HEK293 (cell line): ENCODE measurements around the gene FAM216A.

ENCODE experiments used
- BCL11B ChIP-seq: fragments of 450-650 bp; formaldehyde crosslinking; IDR thresholded peaks from 2 replicates; pipeline ENCODE4 v1.5.1; 2016; ENCODE audit warnings: low read depth, missing biosample characterization, missing genetic modification characterization
- HOXA7 ChIP-seq: sonication (generic); formaldehyde crosslinking; IDR thresholded peaks from 2 replicates; pipeline ENCODE4 v1.8.1; 2022; ENCODE audit warnings: missing genetic modification reagents, borderline replicate concordance
- HOXC10 ChIP-seq: sonication (generic); formaldehyde crosslinking; IDR thresholded peaks from 2 replicates; pipeline ENCODE4 v1.8.1; 2023; ENCODE audit warnings: mild to moderate bottlenecking, missing genetic modification reagents
- KLF16 ChIP-seq: fragments of 450-650 bp; formaldehyde crosslinking; IDR thresholded peaks from 2 replicates; pipeline ENCODE4 v1.5.1; 2017; ENCODE audit warnings: missing biosample characterization, missing genetic modification characterization
- MYNN ChIP-seq: fragments of 450-650 bp; formaldehyde crosslinking; IDR thresholded peaks from 2 replicates; pipeline ENCODE4 v1.5.1; 2016; ENCODE audit warnings: missing biosample characterization, missing genetic modification characterization, borderline replicate concordance
- PRDM1 ChIP-seq: fragments of 450-650 bp; formaldehyde crosslinking; IDR thresholded peaks from 2 replicates; pipeline ENCODE4; 2016; ENCODE audit warnings: missing biosample characterization, missing genetic modification characterization
- PRDM6 ChIP-seq: fragments of 450-650 bp; formaldehyde crosslinking; IDR thresholded peaks from 2 replicates; pipeline ENCODE4 v1.5.1; 2017; ENCODE audit warnings: missing biosample characterization, missing genetic modification characterization
- TRIM28 ChIP-seq: IDR thresholded peaks from 2 replicates; pipeline ENCODE4 v1.6.1; 2011; ENCODE audit warnings: low read length, control low read depth, borderline replicate concordance
- ZBTB20 ChIP-seq: fragments of 450-650 bp; formaldehyde crosslinking; IDR thresholded peaks from 2 replicates; pipeline ENCODE4 v1.5.1; 2016; ENCODE audit warnings: missing biosample characterization, missing genetic modification characterization
- ZBTB26 ChIP-seq: fragments of 450-650 bp; formaldehyde crosslinking; optimal IDR thresholded peaks from 2 replicates; pipeline ENCODE3; 2016; ENCODE audit warnings: missing biosample characterization, mild to moderate bottlenecking, missing genetic modification characterization
- ZBTB49 ChIP-seq: fragments of 450-650 bp; formaldehyde crosslinking; IDR thresholded peaks from 2 replicates; pipeline ENCODE4 v1.5.1; 2016; ENCODE audit warnings: missing biosample characterization, missing genetic modification characterization, low read depth
- ZFP41 ChIP-seq: fragments of 450-650 bp; formaldehyde crosslinking; IDR thresholded peaks from 2 replicates; pipeline ENCODE4 v1.5.1; 2016; ENCODE audit warnings: missing biosample characterization, missing genetic modification characterization, borderline replicate concordance
- ZNF132 ChIP-seq: fragments of 450-650 bp; formaldehyde crosslinking; IDR thresholded peaks from 2 replicates; pipeline ENCODE4 v1.5.1; 2017; ENCODE audit warnings: missing biosample characterization, missing genetic modification characterization, borderline replicate concordance
- ZNF157 ChIP-seq: fragments of 450-650 bp; formaldehyde crosslinking; IDR thresholded peaks from 2 replicates; pipeline ENCODE4 v1.5.1; 2016; ENCODE audit warnings: missing biosample characterization, missing genetic modification characterization
- ZNF23 ChIP-seq: fragments of 450-650 bp; formaldehyde crosslinking; IDR thresholded peaks from 2 replicates; pipeline ENCODE4 v1.5.1; 2016; ENCODE audit warnings: missing biosample characterization, missing genetic modification characterization, borderline replicate concordance
- ZNF248 ChIP-seq: fragments of 450-650 bp; formaldehyde crosslinking; IDR thresholded peaks from 2 replicates; pipeline ENCODE4 v1.5.1; 2017; ENCODE audit warnings: missing biosample characterization, missing genetic modification characterization
- ZNF266 ChIP-seq: fragments of 450-650 bp; formaldehyde crosslinking; IDR thresholded peaks from 2 replicates; pipeline ENCODE4 v1.5.1; 2016; ENCODE audit warnings: missing biosample characterization, missing genetic modification characterization, low read depth
- ZNF292 ChIP-seq: fragments of 450-650 bp; formaldehyde crosslinking; IDR thresholded peaks from 2 replicates; pipeline ENCODE4 v1.5.1; 2016; ENCODE audit warnings: low read depth, missing biosample characterization, missing genetic modification characterization, borderline replicate concordance
- ZNF354C ChIP-seq: fragments of 450-650 bp; formaldehyde crosslinking; IDR thresholded peaks from 2 replicates; pipeline ENCODE4 v1.5.1; 2016; ENCODE audit warnings: missing biosample characterization, missing genetic modification characterization, low read depth, borderline replicate concordance
- ZNF426 ChIP-seq: fragments of 450-650 bp; formaldehyde crosslinking; IDR thresholded peaks from 2 replicates; pipeline ENCODE4 v1.5.1; 2017; ENCODE audit warnings: missing biosample characterization, missing genetic modification characterization, mild to moderate bottlenecking, inconsistent platforms, moderate library complexity
- ZNF514 ChIP-seq: fragments of 450-650 bp; formaldehyde crosslinking; IDR thresholded peaks from 2 replicates; pipeline ENCODE4 v1.5.1; 2016; ENCODE audit warnings: missing biosample characterization, missing genetic modification characterization
- ZNF521 ChIP-seq: fragments of 450-650 bp; formaldehyde crosslinking; IDR thresholded peaks from 2 replicates; pipeline ENCODE4 v1.5.1; 2017; ENCODE audit warnings: missing biosample characterization, mild to moderate bottlenecking, missing genetic modification characterization
- ZNF548 ChIP-seq: fragments of 450-650 bp; formaldehyde crosslinking; IDR thresholded peaks from 2 replicates; pipeline ENCODE4 v1.5.1; 2016; ENCODE audit warnings: missing biosample characterization, missing genetic modification characterization
- ZNF560 ChIP-seq: fragments of 450-650 bp; formaldehyde crosslinking; IDR thresholded peaks from 2 replicates; pipeline ENCODE4 v1.5.1; 2017; ENCODE audit warnings: missing biosample characterization, missing genetic modification characterization, borderline replicate concordance
- ZNF626 ChIP-seq: fragments of 450-650 bp; sonication (Bioruptor Pico); formaldehyde crosslinking; IDR thresholded peaks from 2 replicates; pipeline ENCODE4 v1.5.1; 2018; ENCODE audit warnings: missing biosample characterization, missing genetic modification characterization, inconsistent platforms
- ZNF747 ChIP-seq: fragments of 450-650 bp; formaldehyde crosslinking; IDR thresholded peaks from 2 replicates; pipeline ENCODE4 v1.5.1; 2016; ENCODE audit warnings: missing biosample characterization, missing genetic modification characterization
- ZNF768 ChIP-seq: fragments of 450-650 bp; formaldehyde crosslinking; IDR thresholded peaks from 2 replicates; pipeline ENCODE4 v1.5.1; 2018; ENCODE audit warnings: missing biosample characterization, mild to moderate bottlenecking, missing genetic modification characterization
- ZNF830 ChIP-seq: fragments of 450-650 bp; IDR thresholded peaks from 2 replicates; pipeline ENCODE4 v1.5.0; 2018; ENCODE audit warnings: missing biosample characterization, missing genetic modification characterization, low read depth, mild to moderate bottlenecking, moderate library complexity
- TF ChIP-seq, protein P1 (sequence below): fragments of 450-650 bp; formaldehyde crosslinking; IDR thresholded peaks from 2 replicates; pipeline ENCODE4 v1.5.1; 2017; ENCODE audit warnings: missing biosample characterization, missing genetic modification characterization
- TF ChIP-seq, protein P2 (sequence below): fragments of 450-650 bp; formaldehyde crosslinking; IDR thresholded peaks from 2 replicates; pipeline ENCODE4 v1.5.1; 2016; ENCODE audit warnings: missing biosample characterization, missing genetic modification characterization

Gene FAM216A

DNA sequence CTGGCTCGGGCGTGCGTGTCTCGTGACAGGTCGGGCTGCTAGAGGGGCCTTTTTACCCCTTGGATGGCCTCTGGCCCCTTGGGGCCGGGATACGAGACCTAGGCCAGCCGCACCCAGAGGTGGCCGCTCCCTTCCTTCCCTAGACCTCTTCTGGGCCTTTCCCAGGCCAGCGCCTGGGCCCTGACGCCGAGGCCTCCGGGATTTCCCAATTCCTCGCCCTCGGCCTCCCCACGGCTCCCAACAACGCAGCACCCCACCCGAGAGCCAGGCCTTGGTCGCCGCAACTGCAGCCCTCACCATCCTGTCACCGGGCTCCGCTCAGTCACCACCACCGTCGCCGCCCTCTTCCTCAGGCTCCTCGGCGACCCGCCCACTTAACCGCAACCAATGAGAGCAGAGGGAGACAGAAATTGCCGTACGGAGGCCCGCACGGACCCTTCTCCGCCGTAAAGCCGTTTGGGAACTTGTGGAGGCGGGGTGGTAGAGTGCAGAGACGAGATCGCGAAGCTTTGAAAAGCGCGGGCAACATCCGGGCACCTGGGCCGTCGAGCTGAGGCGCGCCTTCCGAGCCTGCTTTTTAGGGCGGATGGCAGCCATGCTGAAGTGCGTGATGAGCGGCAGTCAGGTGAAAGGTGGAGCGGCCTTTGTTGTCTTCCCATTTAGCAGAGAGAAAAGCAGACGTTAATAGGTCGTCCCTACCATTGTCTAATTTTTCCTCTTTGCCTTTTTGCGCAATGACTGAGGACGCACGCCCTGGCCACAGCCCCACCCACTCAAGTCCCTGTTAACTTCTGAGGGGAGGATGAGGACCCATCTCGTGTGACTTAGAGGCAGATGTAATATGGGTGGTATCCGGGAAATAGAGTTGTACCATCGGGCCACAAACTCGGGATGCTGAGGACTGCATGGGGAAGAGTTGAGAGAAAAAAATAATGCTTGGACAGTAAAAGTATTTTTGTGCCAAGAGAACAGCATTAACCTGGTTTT, 33.4 kb downstream of the FAM216A start, which contains the start of the genes RAD9B and VPS29 (continued):
- TF ChIP-seq ZNF23 = no peak
- no peak for TF ChIP-seq ZNF132 (tag by site-specific recombination)
- no peak for TF ChIP-seq MYNN (tag by site-specific recombination)
- no peak for TF ChIP-seq ZNF747 (tag by site-specific recombination)
- TF ChIP-seq ZNF626 = no peak
- no peak for TF ChIP-seq ZNF830 (tag by site-specific recombination)
- peak; percentile 96 for TF ChIP-seq KLF16 (tag by site-specific recombination)
- no peak for TF ChIP-seq ZNF560 (tag by site-specific recombination)
- peak; percentile 85 for TF ChIP-seq ZBTB20 (tag by site-specific recombination)
- no peak for TF ChIP-seq ZNF426 (tag by site-specific recombination)
- peak; percentile 66; the same call in 1 of the 2 replicates for TF ChIP-seq TRIM28
- TF ChIP-seq, protein P1, sequence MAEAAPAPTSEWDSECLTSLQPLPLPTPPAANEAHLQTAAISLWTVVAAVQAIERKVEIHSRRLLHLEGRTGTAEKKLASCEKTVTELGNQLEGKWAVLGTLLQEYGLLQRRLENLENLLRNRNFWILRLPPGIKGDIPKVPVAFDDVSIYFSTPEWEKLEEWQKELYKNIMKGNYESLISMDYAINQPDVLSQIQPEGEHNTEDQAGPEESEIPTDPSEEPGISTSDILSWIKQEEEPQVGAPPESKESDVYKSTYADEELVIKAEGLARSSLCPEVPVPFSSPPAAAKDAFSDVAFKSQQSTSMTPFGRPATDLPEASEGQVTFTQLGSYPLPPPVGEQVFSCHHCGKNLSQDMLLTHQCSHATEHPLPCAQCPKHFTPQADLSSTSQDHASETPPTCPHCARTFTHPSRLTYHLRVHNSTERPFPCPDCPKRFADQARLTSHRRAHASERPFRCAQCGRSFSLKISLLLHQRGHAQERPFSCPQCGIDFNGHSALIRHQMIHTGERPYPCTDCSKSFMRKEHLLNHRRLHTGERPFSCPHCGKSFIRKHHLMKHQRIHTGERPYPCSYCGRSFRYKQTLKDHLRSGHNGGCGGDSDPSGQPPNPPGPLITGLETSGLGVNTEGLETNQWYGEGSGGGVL (tag by site-specific recombination) = peak; percentile 43; the same call in 1 of the 2 replicates
- no peak for TF ChIP-seq PRDM1 (tag by site-specific recombination)
- TF ChIP-seq HOXA7 = no peak; the same call in 1 of the 2 replicates
- no peak for TF ChIP-seq ZBTB49 (tag by site-specific recombination)
- TF ChIP-seq ZNF514 (tag by site-specific recombination) = no peak
- no peak for TF ChIP-seq ZNF521 (tag by site-specific recombination)
- TF ChIP-seq ZBTB26 = peak; percentile 80
- no peak for TF ChIP-seq ZFP41 (tag by site-specific recombination)
- no peak for TF ChIP-seq HOXC10 (CRISPR knock-in tag)
- TF ChIP-seq BCL11B = no peak
- TF ChIP-seq ZNF248 (tag by site-specific recombination) = no peak
- TF ChIP-seq ZNF354C (tag by site-specific recombination) = no peak
- TF ChIP-seq PRDM6 = no peak; the same call in 1 of the 2 replicates
- TF ChIP-seq ZNF768 (tag by site-specific recombination) = 0 out of 2 replicates have a peak, but pooled peaks have one; percentile 5
- TF ChIP-seq ZNF548 (tag by site-specific recombination) = no peak
- TF ChIP-seq, protein P2, sequence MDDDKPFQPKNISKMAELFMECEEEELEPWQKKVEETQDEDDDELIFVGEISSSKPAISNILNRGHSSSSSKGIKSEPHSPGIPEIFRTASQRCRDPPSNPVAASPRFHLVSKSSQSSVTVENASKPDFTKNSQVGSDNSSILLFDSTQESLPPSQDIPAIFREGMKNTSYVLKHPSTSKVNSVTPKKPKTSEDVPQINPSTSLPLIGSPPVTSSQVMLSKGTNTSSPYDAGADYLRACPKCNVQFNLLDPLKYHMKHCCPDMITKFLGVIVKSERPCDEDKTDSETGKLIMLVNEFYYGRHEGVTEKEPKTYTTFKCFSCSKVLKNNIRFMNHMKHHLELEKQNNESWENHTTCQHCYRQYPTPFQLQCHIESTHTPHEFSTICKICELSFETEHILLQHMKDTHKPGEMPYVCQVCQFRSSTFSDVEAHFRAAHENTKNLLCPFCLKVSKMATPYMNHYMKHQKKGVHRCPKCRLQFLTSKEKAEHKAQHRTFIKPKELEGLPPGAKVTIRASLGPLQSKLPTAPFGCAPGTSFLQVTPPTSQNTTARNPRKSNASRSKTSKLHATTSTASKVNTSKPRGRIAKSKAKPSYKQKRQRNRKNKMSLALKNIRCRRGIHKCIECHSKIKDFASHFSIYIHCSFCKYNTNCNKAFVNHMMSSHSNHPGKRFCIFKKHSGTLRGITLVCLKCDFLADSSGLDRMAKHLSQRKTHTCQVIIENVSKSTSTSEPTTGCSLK (tag by site-specific recombination) = no peak
- no peak for TF ChIP-seq ZNF266 (tag by site-specific recombination)
- no peak for TF ChIP-seq ZNF157 (tag by site-specific recombination)
- no peak for TF ChIP-seq ZNF292
